HepG2 (cell line): Measurements from ENCODE around the gene PPP4C. TPM values are rescaled to one million over a fixed set of nuclear protein-coding genes. Genes with fewer than 3 reads are reported as not detected.

ENCODE experiments used
- ETV6 ChIP-seq: sonication (generic); formaldehyde crosslinking; conservative IDR thresholded peaks from 2 replicates; pipeline ENCODE4 v1.4.0; 2020; ENCODE audit warnings: missing genetic modification reagents
- FOXO4 ChIP-seq: sonication (generic); formaldehyde crosslinking; conservative IDR thresholded peaks from 2 replicates; pipeline ENCODE4 v1.8.1; 2023; ENCODE audit warnings: missing genetic modification reagents
- FOXP1 ChIP-seq, 2 experiments: fragments of 450-650 bp in 1 of 2; IDR thresholded peaks; 2 replicates each; pipeline ENCODE4 v1.6.1; 2017 to 2018; ENCODE audit warnings: antibody characterized with exemption in 1 of 2
- HNRNPLL ChIP-seq: fragments of 200-400 bp; formaldehyde crosslinking; IDR thresholded peaks from 2 replicates; pipeline ENCODE4 v1.6.1; 2017; ENCODE audit warnings: mild to moderate bottlenecking, low read depth, low read length; ENCODE audit not compliant: poor library complexity, severe bottlenecking
- HOXA3 ChIP-seq: sonication (generic); formaldehyde crosslinking; IDR thresholded peaks from 2 replicates; pipeline ENCODE4 v1.5.0; 2020; ENCODE audit warnings: missing genetic modification reagents
- HOXA7 ChIP-seq: sonication (generic); formaldehyde crosslinking; IDR thresholded peaks from 2 replicates; pipeline ENCODE4 v1.8.1; 2022; ENCODE audit warnings: mild to moderate bottlenecking, missing genetic modification reagents, moderate library complexity
- ISX ChIP-seq: sonication (generic); formaldehyde crosslinking; conservative IDR thresholded peaks from 2 replicates; pipeline ENCODE4 v1.5.0; 2020; ENCODE audit warnings: missing genetic modification reagents
- KLF9 ChIP-seq: IDR thresholded peaks from 2 replicates; pipeline ENCODE4 v1.6.1; 2016; ENCODE audit warnings: low read depth
- ZBTB20 ChIP-seq: sonication (generic); formaldehyde crosslinking; IDR thresholded peaks from 2 replicates; pipeline ENCODE4 v1.8.1; 2023; ENCODE audit warnings: missing genetic modification reagents, low read depth, mild to moderate bottlenecking, borderline replicate concordance
- ZKSCAN8 ChIP-seq: IDR thresholded peaks from 2 replicates; pipeline ENCODE4 v1.6.1; 2016; ENCODE audit warnings: borderline replicate concordance, missing genetic modification reagents, missing compliant biosample characterization
- ZNF430 ChIP-seq: sonication (generic); formaldehyde crosslinking; IDR thresholded peaks from 2 replicates; pipeline ENCODE4 v1.9.0; 2021; ENCODE audit warnings: mild to moderate bottlenecking, missing genetic modification reagents
- polyA plus RNA-seq, 8 experiments: library from polyadenylated mRNA; depleted of rRNA in 3 of 8; stranded (reverse) in 7 of 8; unstranded in 1 of 8; fragments of >200 nt; fragmentation: Illumina TruSeq in 4 of 8; extraction: Trizol in 4 of 8; gene quantifications; 2 replicates each; pipeline versions ENCODE4 v1.2.1 to v1.2.3, GENCODE V29; 2011 to 2016; ENCODE audit warnings: low read depth in 4 of 8, missing spikeins in 1 of 8, mixed read lengths in 1 of 8; ENCODE audit not compliant: insufficient read depth in 1 of 8
- total RNA-seq, 5 experiments: library from RNA; depleted of rRNA; stranded (reverse); fragments of >200 nt; fragmentation: Illumina TruSeq; extraction: Trizol; gene quantifications; 2 replicates each; pipeline ENCODE4 v1.2.3, GENCODE V29; 2016; ENCODE audit warnings: low read depth in 1 of 5
- TF ChIP-seq, protein P1 (sequence below): sonication (generic); formaldehyde crosslinking; IDR thresholded peaks from 2 replicates; pipeline ENCODE4 v1.4.0; 2020; ENCODE audit warnings: missing genetic modification reagents, borderline replicate concordance
- TF ChIP-seq, protein P2 (sequence below): sonication (generic); formaldehyde crosslinking; IDR thresholded peaks from 2 replicates; pipeline ENCODE4 v1.8.1; 2023; ENCODE audit warnings: mild to moderate bottlenecking, moderate library complexity, missing genetic modification reagents
- TF ChIP-seq, protein P3 (sequence below): sonication (generic); formaldehyde crosslinking; IDR thresholded peaks from one replicate; pipeline ENCODE4 v1.5.1; 2020; ENCODE audit warnings: mild to moderate bottlenecking, missing genetic modification reagents; ENCODE audit errors: not compliant biosample characterization

Gene PPP4C
- total and polyA plus RNA-seq, 2 of the 13 experiments (the other 11 are each of a cell fraction or from before 2014, with no cell fraction given) = 176 to 220 TPM

- TF ChIP-seq, protein P1, sequence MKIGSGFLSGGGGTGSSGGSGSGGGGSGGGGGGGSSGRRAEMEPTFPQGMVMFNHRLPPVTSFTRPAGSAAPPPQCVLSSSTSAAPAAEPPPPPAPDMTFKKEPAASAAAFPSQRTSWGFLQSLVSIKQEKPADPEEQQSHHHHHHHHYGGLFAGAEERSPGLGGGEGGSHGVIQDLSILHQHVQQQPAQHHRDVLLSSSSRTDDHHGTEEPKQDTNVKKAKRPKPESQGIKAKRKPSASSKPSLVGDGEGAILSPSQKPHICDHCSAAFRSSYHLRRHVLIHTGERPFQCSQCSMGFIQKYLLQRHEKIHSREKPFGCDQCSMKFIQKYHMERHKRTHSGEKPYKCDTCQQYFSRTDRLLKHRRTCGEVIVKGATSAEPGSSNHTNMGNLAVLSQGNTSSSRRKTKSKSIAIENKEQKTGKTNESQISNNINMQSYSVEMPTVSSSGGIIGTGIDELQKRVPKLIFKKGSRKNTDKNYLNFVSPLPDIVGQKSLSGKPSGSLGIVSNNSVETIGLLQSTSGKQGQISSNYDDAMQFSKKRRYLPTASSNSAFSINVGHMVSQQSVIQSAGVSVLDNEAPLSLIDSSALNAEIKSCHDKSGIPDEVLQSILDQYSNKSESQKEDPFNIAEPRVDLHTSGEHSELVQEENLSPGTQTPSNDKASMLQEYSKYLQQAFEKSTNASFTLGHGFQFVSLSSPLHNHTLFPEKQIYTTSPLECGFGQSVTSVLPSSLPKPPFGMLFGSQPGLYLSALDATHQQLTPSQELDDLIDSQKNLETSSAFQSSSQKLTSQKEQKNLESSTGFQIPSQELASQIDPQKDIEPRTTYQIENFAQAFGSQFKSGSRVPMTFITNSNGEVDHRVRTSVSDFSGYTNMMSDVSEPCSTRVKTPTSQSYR = peak; percentile 53; the same call in 1 of the 2 replicates
- peak; percentile 87; the same call in 1 of the 2 replicates for TF ChIP-seq ISX
- TF ChIP-seq HOXA3 = peak; percentile 95
- TF ChIP-seq FOXP1 (IDR thresholded peaks at IDR 0.05) = no peak
- TF ChIP-seq FOXP1 (CRISPR knock-in tag; IDR thresholded peaks at IDR 0.05) = no peak
- TF ChIP-seq KLF9 (CRISPR knock-in tag) = peak; percentile 98
- TF ChIP-seq ETV6 (CRISPR knock-in tag) = peak; percentile 86
- TF ChIP-seq, protein P2, sequence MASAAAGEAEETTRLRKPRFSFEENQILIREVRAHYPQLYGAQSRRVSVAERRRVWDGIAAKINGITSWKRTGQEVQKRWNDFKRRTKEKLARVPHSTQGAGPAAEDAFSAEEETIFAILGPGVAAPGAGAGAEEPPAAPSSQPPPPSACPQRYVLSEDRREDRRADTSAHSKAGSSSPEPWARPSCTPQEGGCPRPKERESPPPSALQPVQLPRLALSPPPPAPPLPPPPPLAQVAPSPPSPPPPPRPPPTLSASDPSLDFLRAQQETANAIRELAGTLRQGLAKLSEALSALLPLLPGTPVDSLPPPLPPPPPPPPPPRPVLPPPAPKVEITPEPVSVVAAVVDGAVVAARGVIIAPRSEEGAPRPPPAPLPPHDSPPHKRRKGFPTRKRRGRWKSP (CRISPR knock-in tag) = peak; percentile 94
- TF ChIP-seq ZNF430 (CRISPR knock-in tag) = peak; percentile 98
- peak; percentile 85 for TF ChIP-seq HNRNPLL
- TF ChIP-seq HOXA7 (CRISPR knock-in tag) = no peak
- peak; percentile 94; the same call in 1 of the 2 replicates for TF ChIP-seq FOXO4 (CRISPR knock-in tag)
- TF ChIP-seq, protein P3, sequence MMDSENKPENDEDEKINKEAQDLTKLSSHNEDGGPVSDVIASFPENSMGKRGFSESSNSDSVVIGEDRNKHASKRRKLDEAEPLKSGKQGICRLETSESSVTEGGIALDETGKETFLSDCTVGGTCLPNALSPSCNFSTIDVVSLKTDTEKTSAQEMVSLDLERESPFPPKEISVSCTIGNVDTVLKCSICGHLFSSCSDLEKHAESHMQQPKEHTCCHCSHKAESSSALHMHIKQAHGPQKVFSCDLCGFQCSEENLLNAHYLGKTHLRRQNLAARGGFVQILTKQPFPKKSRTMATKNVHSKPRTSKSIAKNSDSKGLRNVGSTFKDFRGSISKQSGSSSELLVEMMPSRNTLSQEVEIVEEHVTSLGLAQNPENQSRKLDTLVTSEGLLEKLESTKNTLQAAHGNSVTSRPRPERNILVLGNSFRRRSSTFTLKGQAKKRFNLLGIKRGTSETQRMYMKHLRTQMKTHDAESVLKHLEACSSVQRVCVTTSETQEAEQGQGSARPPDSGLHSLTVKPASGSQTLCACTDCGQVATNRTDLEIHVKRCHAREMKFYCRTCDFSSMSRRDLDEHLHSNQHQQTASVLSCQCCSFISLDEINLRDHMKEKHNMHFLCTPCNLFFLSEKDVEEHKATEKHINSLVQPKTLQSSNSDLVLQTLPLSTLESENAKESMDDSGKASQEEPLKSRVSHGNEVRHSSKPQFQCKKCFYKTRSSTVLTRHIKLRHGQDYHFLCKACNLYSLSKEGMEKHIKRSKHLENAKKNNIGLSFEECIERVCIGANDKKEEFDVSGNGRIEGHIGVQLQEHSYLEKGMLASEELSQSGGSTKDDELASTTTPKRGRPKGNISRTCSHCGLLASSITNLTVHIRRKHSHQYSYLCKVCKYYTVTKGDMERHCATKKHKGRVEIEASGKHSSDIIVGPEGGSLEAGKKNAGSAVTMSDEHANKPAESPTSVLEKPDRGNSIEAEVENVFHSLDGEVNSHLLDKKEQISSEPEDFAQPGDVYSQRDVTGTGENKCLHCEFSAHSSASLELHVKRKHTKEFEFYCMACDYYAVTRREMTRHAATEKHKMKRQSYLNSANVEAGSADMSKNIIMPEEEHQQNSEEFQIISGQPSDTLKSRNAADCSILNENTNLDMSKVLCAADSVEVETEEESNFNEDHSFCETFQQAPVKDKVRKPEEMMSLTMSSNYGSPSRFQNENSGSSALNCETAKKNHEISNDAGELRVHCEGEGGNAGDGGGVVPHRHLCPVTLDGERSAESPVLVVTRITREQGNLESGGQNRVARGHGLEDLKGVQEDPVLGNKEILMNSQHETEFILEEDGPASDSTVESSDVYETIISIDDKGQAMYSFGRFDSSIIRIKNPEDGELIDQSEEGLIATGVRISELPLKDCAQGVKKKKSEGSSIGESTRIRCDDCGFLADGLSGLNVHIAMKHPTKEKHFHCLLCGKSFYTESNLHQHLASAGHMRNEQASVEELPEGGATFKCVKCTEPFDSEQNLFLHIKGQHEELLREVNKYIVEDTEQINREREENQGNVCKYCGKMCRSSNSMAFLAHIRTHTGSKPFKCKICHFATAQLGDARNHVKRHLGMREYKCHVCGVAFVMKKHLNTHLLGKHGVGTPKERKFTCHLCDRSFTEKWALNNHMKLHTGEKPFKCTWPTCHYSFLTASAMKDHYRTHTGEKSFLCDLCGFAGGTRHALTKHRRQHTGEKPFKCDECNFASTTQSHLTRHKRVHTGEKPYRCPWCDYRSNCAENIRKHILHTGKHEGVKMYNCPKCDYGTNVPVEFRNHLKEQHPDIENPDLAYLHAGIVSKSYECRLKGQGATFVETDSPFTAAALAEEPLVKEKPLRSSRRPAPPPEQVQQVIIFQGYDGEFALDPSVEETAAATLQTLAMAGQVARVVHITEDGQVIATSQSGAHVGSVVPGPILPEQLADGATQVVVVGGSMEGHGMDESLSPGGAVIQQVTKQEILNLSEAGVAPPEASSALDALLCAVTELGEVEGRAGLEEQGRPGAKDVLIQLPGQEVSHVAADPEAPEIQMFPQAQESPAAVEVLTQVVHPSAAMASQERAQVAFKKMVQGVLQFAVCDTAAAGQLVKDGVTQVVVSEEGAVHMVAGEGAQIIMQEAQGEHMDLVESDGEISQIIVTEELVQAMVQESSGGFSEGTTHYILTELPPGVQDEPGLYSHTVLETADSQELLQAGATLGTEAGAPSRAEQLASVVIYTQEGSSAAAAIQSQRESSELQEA = peak; percentile 85
- TF ChIP-seq ZKSCAN8 = peak; percentile 70; the same call in 1 of the 2 replicates
- TF ChIP-seq ZBTB20 (CRISPR knock-in tag) = peak; percentile 81
Observed at GRCh38 chr16:30052671-30053372, 23.0 kb upstream of the PPP4C start (continued).
